ENCODE measurements around the gene GJD3.

GJD3 gene

GRCh38 chr17:40317880-40318829 lies 46.4 kb downstream of the GJD3 start:
- in situ Hi-C loops (cut with HindIII; ENCODE audit: low pct_unique_long_range_greater_than_20kb, low sequenced_read_pairs): no loop called here
- TF ChIP-seq JUND (IDR thresholded peaks at IDR 0.05; ENCODE audit: low read depth): no peak
- peak; percentile 98 to 99 for DNase-seq (ENCODE audit: low read depth in 1 of 2, low spot score in 1 of 2)

- in situ Hi-C loops (cut with HindIII; ENCODE audit: low pct_unique_long_range_greater_than_20kb, low sequenced_read_pairs): no loop called here
- TF ChIP-seq JUND (IDR thresholded peaks at IDR 0.05; ENCODE audit: low read depth): no peak
- peak; percentile 73 to 90 for DNase-seq (ENCODE audit: low read depth in 1 of 2, low spot score in 1 of 2)
Observed at GRCh38 chr17:40317345-40317873, 47.1 kb downstream of the GJD3 start.

- peak; percentile 47; the same call in 1 of the 2 replicates for TF ChIP-seq JUND (IDR thresholded peaks at IDR 0.05; ENCODE audit: low read depth)
- DNase-seq (ENCODE audit: low read depth in 1 of 2, low spot score in 1 of 2): peak; percentile 57 to 94
- in situ Hi-C loops (cut with HindIII; ENCODE audit: low pct_unique_long_range_greater_than_20kb, low sequenced_read_pairs): no loop called here
Observed at GRCh38 chr17:40316571-40317344, 47.8 kb downstream of the GJD3 start.

DNA sequence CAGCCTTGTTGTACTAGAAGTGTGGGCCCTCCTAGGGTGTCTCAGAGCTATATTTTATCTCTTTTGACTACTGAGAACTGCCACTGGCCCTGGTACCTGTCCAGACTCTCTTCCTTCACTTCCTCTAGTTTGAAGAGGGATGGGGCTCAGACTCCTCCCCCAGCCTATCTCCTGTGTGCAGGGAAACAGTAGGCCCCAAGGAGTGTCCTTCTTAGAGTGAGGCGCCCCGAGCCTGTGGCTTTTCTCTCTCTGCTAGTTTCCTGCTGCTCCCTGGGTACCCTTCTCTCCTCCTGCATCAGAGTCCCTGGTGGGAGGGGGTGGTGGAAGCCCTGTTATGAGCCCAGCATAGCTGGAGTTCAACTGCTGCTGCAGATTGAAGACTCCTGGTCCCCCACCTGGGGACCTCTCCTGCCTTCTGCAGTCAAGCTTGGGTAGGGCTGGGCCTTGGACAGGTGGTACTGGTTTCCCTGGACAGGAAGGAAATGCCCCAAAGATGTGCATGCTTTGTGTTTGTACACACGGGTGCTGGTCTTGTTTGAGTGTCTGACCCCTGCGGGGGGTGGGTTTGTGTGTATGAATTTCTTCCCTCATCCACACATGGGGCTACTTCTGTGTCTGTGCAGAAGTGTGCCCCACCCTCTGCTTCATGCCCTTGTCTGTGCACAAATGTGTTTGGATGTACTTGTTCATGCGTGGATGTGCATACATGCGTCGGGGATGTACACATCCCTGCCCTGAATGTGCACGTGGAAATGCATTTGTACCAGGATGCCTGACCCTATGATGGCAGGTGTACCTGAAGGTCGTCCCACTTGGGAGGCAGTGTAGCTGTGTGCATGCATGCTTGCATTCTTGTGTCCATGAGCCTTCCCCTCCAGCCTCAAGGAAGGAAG lies 48.6 kb downstream of the GJD3 start:
- in situ Hi-C loops (cut with HindIII; ENCODE audit: low pct_unique_long_range_greater_than_20kb, low sequenced_read_pairs): no loop called here
- TF ChIP-seq JUND (IDR thresholded peaks at IDR 0.05; ENCODE audit: low read depth): no peak
- peak in 1 of 2 experiments; percentile 59 for DNase-seq (ENCODE audit: low read depth in 1 of 2, low spot score in 1 of 2)

- in situ Hi-C loops (cut with HindIII; ENCODE audit: low pct_unique_long_range_greater_than_20kb, low sequenced_read_pairs): no loop called here
Observed at GRCh38 chr17:40315206-40315605, 49.3 kb downstream of the GJD3 start.

GRCh38 chr17:40314584-40314956 lies 50.0 kb downstream of the GJD3 start:
- peak; percentile 100 for TF ChIP-seq JUND (IDR thresholded peaks at IDR 0.05; ENCODE audit: low read depth)
- peak; percentile 73 to 97 for DNase-seq (ENCODE audit: low read depth in 1 of 2, low spot score in 1 of 2)
- in situ Hi-C loops (cut with HindIII; ENCODE audit: low pct_unique_long_range_greater_than_20kb, low sequenced_read_pairs): no loop called here

More at GRCh38 chr17:40315206-40315605, 49.3 kb downstream of the GJD3 start:
- TF ChIP-seq JUND (IDR thresholded peaks at IDR 0.05; ENCODE audit: low read depth): no peak
- peak in 1 of 2 experiments; percentile 42 for DNase-seq (ENCODE audit: low read depth in 1 of 2, low spot score in 1 of 2)

DNA sequence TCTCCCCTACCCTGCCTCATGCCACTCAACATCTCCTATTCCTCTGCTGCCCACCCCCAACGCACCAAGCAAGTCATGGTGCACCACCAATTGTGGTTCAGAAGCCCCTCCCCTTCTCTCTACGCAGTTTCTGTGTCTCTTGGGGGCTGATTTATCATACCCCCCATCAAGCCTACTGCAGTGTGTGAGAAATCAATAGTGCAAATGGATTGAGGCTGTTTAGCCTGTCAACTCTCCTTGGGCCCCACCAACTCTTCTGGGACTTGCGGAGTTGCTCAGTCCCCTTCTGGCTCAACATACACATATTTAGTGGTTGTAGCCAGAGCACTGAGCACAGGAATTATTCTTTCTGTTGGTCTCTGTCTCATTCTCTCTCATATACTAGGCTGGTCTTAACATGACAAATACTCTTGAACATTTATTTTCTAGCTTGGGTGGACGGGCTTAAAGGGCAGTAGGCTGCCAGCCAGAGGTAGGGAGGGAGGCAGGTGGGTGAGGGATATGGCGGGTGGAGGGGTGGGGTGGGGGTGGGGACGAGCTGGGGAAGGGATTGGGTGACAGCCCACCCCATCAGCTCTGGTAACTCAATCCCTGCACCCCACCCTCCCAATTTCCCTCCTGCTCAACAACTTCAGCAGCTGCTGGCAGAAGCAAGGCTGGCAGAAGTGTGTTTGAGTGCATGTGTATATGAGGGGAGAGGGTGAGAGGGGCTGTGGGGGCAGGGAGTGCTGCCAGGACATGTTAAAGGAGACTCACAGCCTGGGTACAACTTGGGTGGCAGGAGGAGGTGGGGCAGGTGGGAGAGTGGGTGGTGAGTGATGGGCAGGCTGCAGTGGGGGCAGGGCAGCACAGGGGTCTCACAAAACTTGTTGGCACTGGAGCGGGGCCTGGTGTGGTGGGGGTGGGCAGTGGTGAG lies 50.6 kb downstream of the GJD3 start:
- in situ Hi-C loops (cut with HindIII; ENCODE audit: low pct_unique_long_range_greater_than_20kb, low sequenced_read_pairs): no loop called here
- peak in 1 of 2 experiments; percentile 39 for DNase-seq (ENCODE audit: low read depth in 1 of 2, low spot score in 1 of 2)
- TF ChIP-seq JUND (IDR thresholded peaks at IDR 0.05; ENCODE audit: low read depth): no peak

Data from T47D (cell line).